HCT116 (cell line): ENCODE data around the gene TTC12.

Source experiments
- EGR1 ChIP-seq: IDR thresholded peaks from 2 replicates; pipeline ENCODE4 v1.6.1; 2012; ENCODE audit warnings: low read depth
- POLR2A ChIP-seq: IDR thresholded peaks from 2 replicates; pipeline ENCODE4 v1.7.0; 2011; ENCODE audit warnings: borderline replicate concordance; ENCODE audit not compliant: insufficient read depth, insufficient read length; ENCODE audit errors: extremely low read depth
- TCF7L2 ChIP-seq: IDR thresholded peaks from 2 replicates; pipeline ENCODE4 v1.7.0; 2011; ENCODE audit warnings: borderline replicate concordance, inconsistent platforms; ENCODE audit not compliant: insufficient read depth, insufficient read length; ENCODE audit errors: extremely low read depth
- TF ChIP-seq, protein P1 (sequence below), 3 experiments: fragments of 200-600 bp in 1 of 3; sonication (generic) in 1 of 3; IDR thresholded peaks in 2 of 3; conservative IDR thresholded peaks in 1 of 3; 2 replicates each; pipeline ENCODE4 v1.5.1; 2012 to 2017; ENCODE audit warnings: low read depth in 2 of 3, low read length in 2 of 3, antibody characterized with exemption in 1 of 3, borderline replicate concordance in 1 of 3, control low read depth in 1 of 3, mild to moderate bottlenecking in 1 of 3, mixed read lengths in 1 of 3, mixed run types in 1 of 3, moderate library complexity in 1 of 3; ENCODE audit not compliant: insufficient read depth in 1 of 3

GRCh38 chr11:113282898-113283437, 31.4 kb upstream of the TTC12 start:
- TF ChIP-seq TCF7L2 (no peak), POLR2A (no peak), EGR1 (no peak)
- TF ChIP-seq, protein P1, sequence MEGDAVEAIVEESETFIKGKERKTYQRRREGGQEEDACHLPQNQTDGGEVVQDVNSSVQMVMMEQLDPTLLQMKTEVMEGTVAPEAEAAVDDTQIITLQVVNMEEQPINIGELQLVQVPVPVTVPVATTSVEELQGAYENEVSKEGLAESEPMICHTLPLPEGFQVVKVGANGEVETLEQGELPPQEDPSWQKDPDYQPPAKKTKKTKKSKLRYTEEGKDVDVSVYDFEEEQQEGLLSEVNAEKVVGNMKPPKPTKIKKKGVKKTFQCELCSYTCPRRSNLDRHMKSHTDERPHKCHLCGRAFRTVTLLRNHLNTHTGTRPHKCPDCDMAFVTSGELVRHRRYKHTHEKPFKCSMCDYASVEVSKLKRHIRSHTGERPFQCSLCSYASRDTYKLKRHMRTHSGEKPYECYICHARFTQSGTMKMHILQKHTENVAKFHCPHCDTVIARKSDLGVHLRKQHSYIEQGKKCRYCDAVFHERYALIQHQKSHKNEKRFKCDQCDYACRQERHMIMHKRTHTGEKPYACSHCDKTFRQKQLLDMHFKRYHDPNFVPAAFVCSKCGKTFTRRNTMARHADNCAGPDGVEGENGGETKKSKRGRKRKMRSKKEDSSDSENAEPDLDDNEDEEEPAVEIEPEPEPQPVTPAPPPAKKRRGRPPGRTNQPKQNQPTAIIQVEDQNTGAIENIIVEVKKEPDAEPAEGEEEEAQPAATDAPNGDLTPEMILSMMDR (IDR thresholded peaks at IDR 0.05 in 2 of 3, conservative IDR thresholded peaks at IDR 0.05 in 1 of 3; ENCODE audit: borderline replicate concordance in 1 of 3, insufficient read depth in 1 of 3, low read depth in 2 of 3, low read length in 2 of 3), result no peak
